Neutrophil (primary cell): ENCODE results near the gene MAST4.

Experiments
- H3K27ac ChIP-seq: fragments of 200-600 bp; sonication (generic); 2 replicates; pipeline ENCODE4 v1.5.1; 2016; ENCODE audit warnings: mild to moderate bottlenecking, moderate library complexity
- H3K27me3 ChIP-seq: fragments of 200-600 bp; sonication (generic); 2 replicates; pipeline ENCODE4 v1.6.0; 2016; ENCODE audit warnings: mild to moderate bottlenecking
- H3K36me3 ChIP-seq: fragments of 200-600 bp; sonication (generic); 2 replicates; pipeline ENCODE4 v1.5.1; 2017
- H3K4me1 ChIP-seq, 2 experiments: fragments of 200-600 bp in 1 of 2; sonication (generic) in 1 of 2; 1 replicate in 1 of 2; 2 replicates in 1 of 2; pipeline versions ENCODE4 v1.5.1 to v1.6.1; 2013 to 2016; ENCODE audit warnings: low read depth in 1 of 2, low read length in 1 of 2, mild to moderate bottlenecking in 1 of 2, moderate library complexity in 1 of 2; ENCODE audit not compliant: control insufficient read depth in 1 of 2, insufficient read depth in 1 of 2
- H3K4me3 ChIP-seq, 2 experiments: fragments of 200-600 bp in 1 of 2; sonication (generic) in 1 of 2; 1 replicate in 1 of 2; 2 replicates in 1 of 2; pipeline ENCODE4 v1.5.1; 2013 to 2016; ENCODE audit warnings: low read depth in 1 of 2, low read length in 1 of 2, mild to moderate bottlenecking in 1 of 2, moderate library complexity in 1 of 2
- H3K9me3 ChIP-seq: fragments of 200-600 bp; sonication (generic); 2 replicates; pipeline ENCODE4 v1.5.1; 2016
- CTCF ChIP-seq: fragments of 200-600 bp; sonication (generic); IDR thresholded peaks from 2 replicates; pipeline ENCODE4 v1.5.1; 2016; ENCODE audit warnings: antibody characterized with exemption

MAST4 gene

DNA sequence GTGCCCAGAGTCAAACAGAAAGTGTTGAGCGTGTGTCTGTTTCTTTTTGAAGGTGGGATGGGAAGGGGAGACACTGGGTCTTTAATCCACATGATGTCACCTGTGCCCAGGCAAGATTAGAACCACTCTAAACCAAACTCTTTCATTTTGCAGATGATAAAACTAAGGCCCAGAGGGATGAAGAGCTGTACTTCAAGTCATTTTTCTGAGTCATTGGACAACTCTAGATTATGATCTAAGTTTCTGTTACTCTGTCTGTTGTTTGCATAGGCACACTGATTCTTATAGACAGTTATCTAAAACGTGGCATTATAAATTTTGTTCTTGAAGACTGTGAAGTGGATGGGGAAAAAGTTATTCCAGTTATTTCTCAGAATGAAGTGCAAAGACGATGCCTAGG, 48.8 kb downstream of the MAST4 start:
- H3K4me1 ChIP-seq = no peaks in the 10 kb centered on the region
- no peak for TF ChIP-seq CTCF
- no peak overlapping the region for H3K27ac ChIP-seq
- no peaks in the 10 kb centered on the region for H3K36me3 ChIP-seq
- no peaks in the 10 kb centered on the region for H3K27me3 ChIP-seq
- H3K9me3 ChIP-seq = no peaks in the 10 kb centered on the region
- H3K4me3 ChIP-seq = no peak overlapping the region

GRCh38 chr5:66646570-66646969, 50.4 kb downstream of the MAST4 start:
- Histone ChIP-seq H3K36me3 (no peaks in the 10 kb centered on the region), H3K4me1 (no peaks in the 10 kb centered on the region), H3K4me3 (no peak overlapping the region), H3K9me3 (no peaks in the 10 kb centered on the region), H3K27me3 (no peaks in the 10 kb centered on the region), H3K27ac (no peak overlapping the region)
- TF ChIP-seq CTCF = no peak

DNA sequence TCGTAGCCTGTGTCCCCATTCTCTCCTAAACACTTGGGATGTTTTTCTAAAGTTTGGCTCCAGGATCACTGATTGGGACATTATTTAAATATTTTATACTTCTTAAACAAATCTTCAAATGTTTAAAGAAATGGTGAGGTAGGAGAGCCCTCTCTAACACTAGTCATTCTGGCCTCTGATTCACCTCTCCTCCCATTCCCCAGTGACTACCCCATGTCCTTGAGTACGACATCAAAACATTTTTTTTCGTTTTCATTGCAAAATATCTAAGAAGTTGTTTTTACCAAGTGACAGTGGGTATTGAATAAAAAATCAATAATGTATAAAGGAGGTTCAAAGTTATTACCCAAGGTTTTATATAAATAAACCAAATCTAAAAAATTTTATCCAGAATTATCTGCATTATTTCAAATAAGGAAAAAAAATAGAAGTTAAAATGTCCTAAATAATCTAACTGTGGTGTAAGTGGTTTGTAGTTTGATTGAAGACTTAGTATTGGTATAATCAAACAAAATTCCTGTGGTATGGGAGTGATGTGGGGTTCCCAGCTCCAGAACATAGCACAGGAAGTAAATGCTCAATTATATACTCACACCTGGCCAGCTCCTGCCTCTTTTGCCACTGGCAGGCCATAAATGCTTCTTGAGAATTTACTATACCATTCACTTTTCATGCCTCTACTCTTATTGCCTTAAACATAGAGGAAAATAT, 51.1 kb downstream of the MAST4 start:
- Histone ChIP-seq H3K4me1 (no peaks in the 10 kb centered on the region), H3K36me3 (no peaks in the 10 kb centered on the region), H3K27me3 (no peaks in the 10 kb centered on the region), H3K27ac (no peak overlapping the region), H3K4me3 (no peak overlapping the region), H3K9me3 (no peaks in the 10 kb centered on the region)
- no peak for TF ChIP-seq CTCF

DNA sequence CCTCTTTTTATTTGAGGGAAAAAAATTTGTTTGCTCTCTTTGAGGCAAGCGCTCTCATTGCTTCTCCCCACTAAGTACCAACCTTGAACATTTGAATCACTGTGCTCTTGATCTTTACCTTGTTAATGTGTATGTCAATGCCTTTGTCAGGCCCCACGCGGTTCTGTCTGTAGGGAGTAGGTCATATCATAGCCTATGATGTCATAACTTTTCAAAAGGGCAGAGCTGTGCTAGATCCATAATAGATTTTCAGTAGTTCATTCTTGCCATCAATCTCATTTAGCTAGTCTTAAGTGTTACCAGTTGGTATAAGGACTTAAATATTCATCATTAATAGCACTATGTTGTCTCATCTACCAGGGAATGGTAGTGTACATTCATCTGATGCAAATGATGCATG, 56.6 kb downstream of the MAST4 start:
- H3K4me3 ChIP-seq = no peak overlapping the region

GRCh38 chr5:66653325-66653724, 57.1 kb downstream of the MAST4 start:
- Histone ChIP-seq H3K9me3 (no peaks in the 10 kb centered on the region), H3K4me3 (no peak overlapping the region)
- TF ChIP-seq CTCF = no peak

More for the DNA sequence above, 56.6 kb downstream of the MAST4 start:
- H3K36me3 ChIP-seq = no peaks in the 10 kb centered on the region
- no peaks in the 10 kb centered on the region for H3K9me3 ChIP-seq
- TF ChIP-seq CTCF = no peak
- H3K27ac ChIP-seq = no peak overlapping the region
- H3K4me1 ChIP-seq = no peaks in the 10 kb centered on the region
- no peaks in the 10 kb centered on the region for H3K27me3 ChIP-seq

More at GRCh38 chr5:66653325-66653724, 57.1 kb downstream of the MAST4 start:
- H3K4me1 ChIP-seq = no peaks in the 10 kb centered on the region
- no peaks in the 10 kb centered on the region for H3K36me3 ChIP-seq
- H3K27me3 ChIP-seq = no peaks in the 10 kb centered on the region
- H3K27ac ChIP-seq = no peak overlapping the region
